ENCODE results near the gene TRA2B. TPM values are rescaled to one million over a fixed set of nuclear protein-coding genes. Genes with fewer than 3 reads are reported as not detected.

The TRA2B gene
- polyA plus RNA-seq, 1 donor, result 312 TPM

GRCh38 chr3:185880600-185880999 is 57.2 kb downstream of the TRA2B start:
- DNase-seq, result no peak

- no peak for DNase-seq
Measured at GRCh38 chr3:185878920-185879319, 58.9 kb downstream of the TRA2B start.

DNA sequence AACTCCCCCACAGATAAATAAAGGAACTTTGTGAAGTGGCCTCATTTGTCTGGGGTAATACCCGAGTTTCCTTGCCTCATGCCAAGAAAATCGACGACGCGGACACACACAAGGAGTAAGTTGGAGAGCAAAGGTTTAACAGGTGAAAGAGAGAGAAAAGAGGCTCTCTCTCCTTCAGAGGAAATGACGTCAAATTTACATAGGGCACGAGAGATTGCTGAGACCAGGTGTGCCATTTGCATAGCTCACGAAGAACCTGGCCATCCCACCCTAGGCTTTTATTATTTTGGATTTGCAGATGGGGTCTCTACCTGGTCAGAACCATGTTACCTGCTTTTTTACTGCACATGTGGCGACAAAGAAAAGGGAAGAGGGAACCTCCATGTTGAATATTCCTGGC is 63.7 kb downstream of the TRA2B start:
- DNase-seq, result no peak

DNA sequence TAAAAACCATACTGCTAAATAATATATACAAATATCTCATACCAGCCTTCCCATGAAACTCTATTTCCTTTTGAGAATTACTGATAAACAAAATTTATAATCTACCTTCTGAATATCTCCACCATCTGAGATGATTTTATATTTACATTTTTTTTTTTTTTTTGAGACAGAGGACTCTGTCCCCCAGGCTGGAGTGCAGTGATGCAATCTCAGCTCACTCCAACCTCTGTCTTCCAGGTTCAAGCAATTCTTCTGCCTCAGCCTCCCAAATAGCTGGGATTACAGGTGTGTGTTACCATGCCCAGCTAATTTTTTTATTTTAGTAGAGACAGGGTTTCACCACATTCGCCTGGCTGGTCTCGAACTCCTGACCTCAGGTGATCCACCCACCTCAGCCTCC is 70.2 kb downstream of the TRA2B start:
- no peak for DNase-seq

DNA sequence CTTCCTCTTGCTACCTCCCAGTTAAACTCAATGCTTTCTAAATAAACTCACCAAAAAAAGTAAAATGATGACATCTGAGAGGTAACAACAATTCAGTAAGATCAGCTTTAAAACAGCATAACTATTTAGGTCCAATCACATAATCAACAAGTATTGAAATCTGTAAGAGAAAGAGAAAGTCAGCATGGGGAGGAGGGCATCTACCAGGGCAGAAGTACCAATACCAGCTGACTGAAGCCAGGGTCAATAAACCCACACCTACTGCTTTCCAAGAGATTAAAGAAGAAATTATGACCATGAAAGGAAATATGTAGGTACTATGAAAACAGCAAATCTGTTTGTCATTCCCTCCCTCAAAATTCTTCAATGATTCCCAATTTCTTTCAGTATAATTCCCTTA is 70.8 kb downstream of the TRA2B start:
- no peak for DNase-seq

- no peak for DNase-seq
Measured at GRCh38 chr3:185866555-185866954, 71.3 kb downstream of the TRA2B start.

Other genes starting within 250 kb of the TRA2B start
- 129 TPM for gene IGF2BP2, start 113.0 kb downstream of the TRA2B start, polyA plus RNA-seq (ENCODE audit: insufficient read length)
- gene ETV5, start 171.1 kb upstream of the TRA2B start, polyA plus RNA-seq (ENCODE audit: insufficient read length), result 30.4 TPM

All from left kidney (tissue), 2 donors.